ENCODE results near the gene TPD52L1. TPM values are rescaled to one million over a fixed set of nuclear protein-coding genes. Genes with fewer than 3 reads are reported as not detected.

Gene TPD52L1
- total RNA-seq, 1 donor from 2014 or later: 48.0 TPM

DNA sequence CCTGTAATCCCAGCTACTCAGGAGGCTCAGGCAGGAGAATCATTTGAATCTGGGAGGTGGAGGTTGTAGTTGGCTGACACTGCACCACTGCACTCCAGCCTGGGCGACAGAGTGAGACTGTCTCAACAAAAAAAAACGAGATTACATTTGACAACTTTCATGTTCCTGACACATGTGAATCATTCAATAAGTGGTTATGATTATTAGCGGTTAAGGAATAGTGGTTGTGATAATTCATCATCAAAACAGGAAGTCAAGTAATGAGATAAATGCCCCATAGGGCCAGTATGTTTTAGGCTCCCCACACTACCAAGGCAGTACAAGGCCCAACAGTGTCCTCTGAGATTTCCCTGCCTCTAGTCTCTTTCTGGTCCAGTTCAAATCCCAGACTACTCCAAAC is 145.7 kb downstream of the TPD52L1 start:
- Mint-ChIP-seq H3K4me1 (ENCODE audit: low read depth) (peaks cover 63% of the 10 kb centered on the region), H3K36me3 (ENCODE audit: low read depth) (peaks cover 25% of the 10 kb centered on the region), H3K27me3 (ENCODE audit: low read depth) (no peaks in the 10 kb centered on the region), H3K4me3 (ENCODE audit: unreplicated experiment) (no peak overlapping the region), H3K9me3 (ENCODE audit: low read depth) (peaks cover 2% of the 10 kb centered on the region), H3K27ac (ENCODE audit: unreplicated experiment) (no peak overlapping the region)
- no peak for DNase-seq (ENCODE audit: low spot score)
- no peak for TF ChIP-seq CTCF (IDR thresholded peaks at IDR 0.05)

DNA sequence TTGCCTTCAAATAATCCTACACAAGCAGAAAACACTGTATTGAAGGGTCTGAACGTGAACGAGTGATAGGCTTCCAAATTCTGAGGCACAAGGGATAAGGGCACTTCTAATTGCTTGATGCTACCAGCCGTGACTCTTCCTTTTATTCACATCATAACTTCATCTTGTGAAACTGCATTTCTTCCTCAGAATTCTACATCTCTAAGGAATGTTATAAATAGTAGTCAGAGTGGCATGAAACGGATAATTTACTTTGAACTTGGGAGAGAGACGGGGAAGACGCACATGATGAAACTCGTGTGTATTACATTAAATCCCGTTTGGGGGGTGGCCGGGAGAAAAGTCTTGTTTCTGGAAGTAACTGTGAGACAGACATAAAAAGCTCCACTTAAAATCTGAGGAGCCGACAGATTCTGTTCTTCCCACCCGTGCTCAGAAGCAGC is 147.4 kb downstream of the TPD52L1 start:
- TF ChIP-seq CTCF (IDR thresholded peaks at IDR 0.05): peak; percentile 0
- Mint-ChIP-seq H3K9me3 (ENCODE audit: low read depth) (peaks cover 13% of the 10 kb centered on the region), H3K4me1 (ENCODE audit: low read depth) (peaks cover 48% of the 10 kb centered on the region), H3K27me3 (ENCODE audit: low read depth) (no peaks in the 10 kb centered on the region), H3K27ac (ENCODE audit: unreplicated experiment) (peak overlapping the region; percentile 95), H3K36me3 (ENCODE audit: low read depth) (peaks cover 24% of the 10 kb centered on the region), H3K4me3 (ENCODE audit: unreplicated experiment) (peak overlapping the region; percentile 81)
- DNase-seq (ENCODE audit: low spot score): no peak

- H3K27me3 Mint-ChIP-seq (ENCODE audit: low read depth): no peaks in the 10 kb centered on the region
- peaks cover 13% of the 10 kb centered on the region for H3K9me3 Mint-ChIP-seq (ENCODE audit: low read depth)
- peak within 1 kb of the TSS; percentile 81 for H3K4me3 Mint-ChIP-seq (ENCODE audit: unreplicated experiment)
- DNase-seq (ENCODE audit: low spot score): peak; percentile 95
- H3K4me1 Mint-ChIP-seq (ENCODE audit: low read depth): peaks cover 44% of the 10 kb centered on the region
- peak; percentile 17 for TF ChIP-seq CTCF (IDR thresholded peaks at IDR 0.05)
- H3K36me3 Mint-ChIP-seq (ENCODE audit: low read depth): peaks cover 24% of the 10 kb centered on the region
- H3K27ac Mint-ChIP-seq (ENCODE audit: unreplicated experiment): peak within 1 kb of the TSS; percentile 95
These were observed 148.1 kb downstream of the TPD52L1 start, which contains the start of gene HDDC2 for GRCh38 chr6:125301435-125302391. HDDC2 (minus strand) TSS chr6:125301967; CDS start chr6:125301932, 35 bp downstream.

DNA sequence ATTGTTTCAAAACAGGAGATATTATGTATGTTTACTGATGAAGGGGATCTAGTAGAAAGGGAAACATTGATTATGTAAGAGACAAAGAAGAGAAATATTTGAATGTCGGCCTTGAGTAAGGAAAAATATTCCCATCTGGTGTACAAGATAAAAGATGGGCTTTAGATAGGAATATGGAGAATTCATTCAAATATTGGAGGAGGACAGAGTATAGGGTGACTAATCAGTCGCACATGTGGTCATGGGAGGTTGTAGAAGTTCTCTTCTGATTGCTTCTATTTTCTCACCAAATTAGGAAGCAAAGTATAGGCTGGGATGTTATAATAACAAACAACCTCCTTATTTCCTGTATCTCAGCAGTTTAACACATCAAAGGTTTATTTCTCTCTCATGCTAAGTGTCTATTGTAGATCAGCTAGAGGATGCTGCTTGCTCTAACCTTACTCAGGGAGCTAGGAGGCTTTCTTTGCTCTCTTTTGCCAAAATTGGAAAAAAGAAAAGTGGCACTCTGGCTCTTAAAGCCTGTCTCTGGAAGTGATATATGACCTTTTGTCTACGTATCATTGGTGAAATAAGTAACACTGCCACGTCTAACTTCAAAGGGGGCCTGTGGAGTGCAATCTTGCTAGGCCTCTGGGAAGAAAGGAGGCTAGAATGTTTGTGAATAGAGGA is 149.4 kb downstream of the TPD52L1 start:
- no peak for TF ChIP-seq CTCF (IDR thresholded peaks at IDR 0.05)
- peaks cover 15% of the 10 kb centered on the region for H3K36me3 Mint-ChIP-seq (ENCODE audit: low read depth)
- no peak for DNase-seq (ENCODE audit: low spot score)
- peak overlapping the region; percentile 42 for H3K27ac Mint-ChIP-seq (ENCODE audit: unreplicated experiment)
- peaks cover 13% of the 10 kb centered on the region for H3K9me3 Mint-ChIP-seq (ENCODE audit: low read depth)
- H3K4me3 Mint-ChIP-seq (ENCODE audit: unreplicated experiment): no peak overlapping the region
- no peaks in the 10 kb centered on the region for H3K27me3 Mint-ChIP-seq (ENCODE audit: low read depth)
- peaks cover 45% of the 10 kb centered on the region for H3K4me1 Mint-ChIP-seq (ENCODE audit: low read depth)

GRCh38 chr6:125303512-125303854 is 149.9 kb downstream of the TPD52L1 start:
- peak overlapping the region; percentile 42 for H3K27ac Mint-ChIP-seq (ENCODE audit: unreplicated experiment)
- no peaks in the 10 kb centered on the region for H3K27me3 Mint-ChIP-seq (ENCODE audit: low read depth)
- H3K9me3 Mint-ChIP-seq (ENCODE audit: low read depth): peaks cover 13% of the 10 kb centered on the region
- no peak for TF ChIP-seq CTCF (IDR thresholded peaks at IDR 0.05)
- no peak for DNase-seq (ENCODE audit: low spot score)
- peaks cover 12% of the 10 kb centered on the region for H3K36me3 Mint-ChIP-seq (ENCODE audit: low read depth)
- H3K4me1 Mint-ChIP-seq (ENCODE audit: low read depth): peaks cover 44% of the 10 kb centered on the region
- no peak overlapping the region for H3K4me3 Mint-ChIP-seq (ENCODE audit: unreplicated experiment)

All from chondrocyte (in vitro differentiated cells).